HEK293 (cell line): ENCODE data around the gene BMP6.

Experiments used
- GFI1B ChIP-seq: fragments of 450-650 bp; formaldehyde crosslinking; IDR thresholded peaks from 2 replicates; pipeline ENCODE4 v1.5.1; 2016; ENCODE audit warnings: missing biosample characterization, missing genetic modification characterization
- HOXA7 ChIP-seq: sonication (generic); formaldehyde crosslinking; IDR thresholded peaks from 2 replicates; pipeline ENCODE4 v1.8.1; 2022; ENCODE audit warnings: missing genetic modification reagents, borderline replicate concordance
- YY1 ChIP-seq: fragments of 450-650 bp; formaldehyde crosslinking; IDR thresholded peaks from 2 replicates; pipeline ENCODE4 v1.5.1; 2018; ENCODE audit warnings: missing biosample characterization, missing genetic modification characterization
- ZBTB17 ChIP-seq: fragments of 450-650 bp; formaldehyde crosslinking; IDR thresholded peaks from 2 replicates; pipeline ENCODE4 v1.5.1; 2016; ENCODE audit warnings: missing biosample characterization, missing genetic modification characterization
- ZNF121 ChIP-seq: fragments of 450-650 bp; formaldehyde crosslinking; IDR thresholded peaks from 2 replicates; pipeline ENCODE4 v1.5.1; 2016; ENCODE audit warnings: missing biosample characterization, missing genetic modification characterization
- ZNF18 ChIP-seq: fragments of 450-650 bp; formaldehyde crosslinking; IDR thresholded peaks from 2 replicates; pipeline ENCODE4 v1.5.1; 2016; ENCODE audit warnings: missing biosample characterization, missing genetic modification characterization
- ZNF324 ChIP-seq: fragments of 450-650 bp; formaldehyde crosslinking; IDR thresholded peaks from 2 replicates; pipeline ENCODE4 v1.5.1; 2016; ENCODE audit warnings: missing biosample characterization, missing genetic modification characterization
- ZNF416 ChIP-seq: fragments of 450-650 bp; formaldehyde crosslinking; IDR thresholded peaks from 2 replicates; pipeline ENCODE4 v1.5.1; 2016; ENCODE audit warnings: missing biosample characterization, missing genetic modification characterization
- ZNF580 ChIP-seq: fragments of 450-650 bp; formaldehyde crosslinking; IDR thresholded peaks from 2 replicates; pipeline ENCODE4 v1.5.1; 2016; ENCODE audit warnings: missing biosample characterization, missing genetic modification characterization
- ZNF629 ChIP-seq: fragments of 450-650 bp; formaldehyde crosslinking; IDR thresholded peaks from 2 replicates; pipeline ENCODE4 v1.5.1; 2017; ENCODE audit warnings: missing biosample characterization, missing genetic modification characterization
- ZNF777 ChIP-seq: fragments of 450-650 bp; formaldehyde crosslinking; IDR thresholded peaks from 2 replicates; pipeline ENCODE4 v1.5.1; 2017; ENCODE audit warnings: missing biosample characterization, missing genetic modification characterization, borderline replicate concordance
- ZNF830 ChIP-seq: fragments of 450-650 bp; IDR thresholded peaks from 2 replicates; pipeline ENCODE4 v1.5.0; 2018; ENCODE audit warnings: missing biosample characterization, missing genetic modification characterization, low read depth, mild to moderate bottlenecking, moderate library complexity
- TF ChIP-seq, protein P1 (sequence below): fragments of 450-650 bp; formaldehyde crosslinking; IDR thresholded peaks from 2 replicates; pipeline ENCODE4 v1.5.1; 2016; ENCODE audit warnings: missing biosample characterization, missing genetic modification characterization
- TF ChIP-seq, protein P2 (sequence below): fragments of 450-650 bp; formaldehyde crosslinking; IDR thresholded peaks from 2 replicates; pipeline ENCODE4 v1.5.1; 2016; ENCODE audit warnings: missing biosample characterization, missing genetic modification characterization, low read depth

DNA sequence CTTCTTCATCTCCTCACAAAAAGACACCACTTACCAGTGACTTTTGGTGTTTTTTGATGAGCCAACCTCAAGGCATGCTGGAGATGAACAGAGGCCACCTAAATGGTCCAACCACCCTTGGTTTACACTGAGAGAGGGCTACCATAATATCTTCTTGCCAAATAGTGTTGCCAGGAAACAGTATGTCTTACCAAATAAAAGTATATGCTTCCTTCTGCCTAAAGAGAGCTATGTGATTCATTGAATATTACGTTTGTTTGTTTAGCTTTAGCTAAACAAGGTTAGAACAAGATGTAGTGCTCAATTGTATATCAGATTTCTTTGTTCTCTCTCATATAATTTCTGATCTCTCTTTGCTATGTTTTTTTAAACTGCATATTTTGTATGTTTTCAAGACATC lies 40.6 kb upstream of the BMP6 start:
- TF ChIP-seq, protein P1, sequence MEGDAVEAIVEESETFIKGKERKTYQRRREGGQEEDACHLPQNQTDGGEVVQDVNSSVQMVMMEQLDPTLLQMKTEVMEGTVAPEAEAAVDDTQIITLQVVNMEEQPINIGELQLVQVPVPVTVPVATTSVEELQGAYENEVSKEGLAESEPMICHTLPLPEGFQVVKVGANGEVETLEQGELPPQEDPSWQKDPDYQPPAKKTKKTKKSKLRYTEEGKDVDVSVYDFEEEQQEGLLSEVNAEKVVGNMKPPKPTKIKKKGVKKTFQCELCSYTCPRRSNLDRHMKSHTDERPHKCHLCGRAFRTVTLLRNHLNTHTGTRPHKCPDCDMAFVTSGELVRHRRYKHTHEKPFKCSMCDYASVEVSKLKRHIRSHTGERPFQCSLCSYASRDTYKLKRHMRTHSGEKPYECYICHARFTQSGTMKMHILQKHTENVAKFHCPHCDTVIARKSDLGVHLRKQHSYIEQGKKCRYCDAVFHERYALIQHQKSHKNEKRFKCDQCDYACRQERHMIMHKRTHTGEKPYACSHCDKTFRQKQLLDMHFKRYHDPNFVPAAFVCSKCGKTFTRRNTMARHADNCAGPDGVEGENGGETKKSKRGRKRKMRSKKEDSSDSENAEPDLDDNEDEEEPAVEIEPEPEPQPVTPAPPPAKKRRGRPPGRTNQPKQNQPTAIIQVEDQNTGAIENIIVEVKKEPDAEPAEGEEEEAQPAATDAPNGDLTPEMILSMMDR (tag by site-specific recombination): no peak
- TF ChIP-seq ZNF324 (tag by site-specific recombination) (no peak), ZNF777 (tag by site-specific recombination) (no peak), ZNF18 (tag by site-specific recombination) (no peak), HOXA7 (no peak), ZNF580 (tag by site-specific recombination) (no peak), ZBTB17 (tag by site-specific recombination) (no peak), YY1 (tag by site-specific recombination) (no peak), ZNF121 (tag by site-specific recombination) (no peak), ZNF629 (tag by site-specific recombination) (no peak), ZNF830 (no peak), GFI1B (no peak), ZNF416 (tag by site-specific recombination) (no peak)
- TF ChIP-seq, protein P2, sequence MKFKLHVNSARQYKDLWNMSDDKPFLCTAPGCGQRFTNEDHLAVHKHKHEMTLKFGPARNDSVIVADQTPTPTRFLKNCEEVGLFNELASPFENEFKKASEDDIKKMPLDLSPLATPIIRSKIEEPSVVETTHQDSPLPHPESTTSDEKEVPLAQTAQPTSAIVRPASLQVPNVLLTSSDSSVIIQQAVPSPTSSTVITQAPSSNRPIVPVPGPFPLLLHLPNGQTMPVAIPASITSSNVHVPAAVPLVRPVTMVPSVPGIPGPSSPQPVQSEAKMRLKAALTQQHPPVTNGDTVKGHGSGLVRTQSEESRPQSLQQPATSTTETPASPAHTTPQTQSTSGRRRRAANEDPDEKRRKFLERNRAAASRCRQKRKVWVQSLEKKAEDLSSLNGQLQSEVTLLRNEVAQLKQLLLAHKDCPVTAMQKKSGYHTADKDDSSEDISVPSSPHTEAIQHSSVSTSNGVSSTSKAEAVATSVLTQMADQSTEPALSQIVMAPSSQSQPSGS: no peak
